ENCODE data around the gene CDH23.

GRCh38 chr10:71717551-71717951 lies 320.8 kb downstream of the CDH23 start:
- no peak for TF ChIP-seq TAF1 (IDR thresholded peaks at IDR 0.05; ENCODE audit: borderline replicate concordance, insufficient read depth, low read length)
- no peak for TF ChIP-seq REST (IDR thresholded peaks at IDR 0.05; ENCODE audit: insufficient read depth in 1 of 2, low read depth in 2 of 2, low read length in 2 of 2)
